Activated naive CD8-positive, alpha-beta T cell treated with anti-CD3 and anti-CD28 coated beads, Interleukin-2, amount 50 U/mL, for 24 hours (primary cell): ENCODE results near the gene RAP1B.
A peak's percentile ranks its signal among the peaks of the same experiment; 100 is the strongest.
"Not testable (repeated sequence)": the region's sequence is repeated elsewhere in the genome, so short reads cannot be mapped to it uniquely, and the experiment has no call there.

Experiments used
- ATAC-seq: fragments of 150-1000 bp; cut with Tn5 transposase; one replicate; pipeline ENCODE4 v1.10.0; 2021
- DNase-seq: peaks from one replicate; pipeline ENCODE4 v3.0.0; 2021
- H3K27ac Mint-ChIP-seq: one replicate; pipeline ENCODE4 v1.8.0; 2021; ENCODE audit warnings: mild to moderate bottlenecking, mixed read lengths
- H3K27me3 Mint-ChIP-seq: one replicate; pipeline ENCODE4 v1.8.0; 2021; ENCODE audit warnings: mixed read lengths
- H3K36me3 Mint-ChIP-seq: one replicate; pipeline ENCODE4 v1.8.0; 2021; ENCODE audit warnings: low read depth, mixed read lengths
- H3K4me1 Mint-ChIP-seq: one replicate; pipeline ENCODE4 v1.8.0; 2021; ENCODE audit warnings: mixed read lengths
- H3K4me3 Mint-ChIP-seq: one replicate; pipeline ENCODE4 v1.8.0; 2021; ENCODE audit warnings: mild to moderate bottlenecking, moderate library complexity, mixed read lengths
- H3K9me3 Mint-ChIP-seq: one replicate; pipeline ENCODE4 v1.8.0; 2021; ENCODE audit warnings: mixed read lengths

Gene RAP1B

GRCh38 chr12:68636268-68636667, 25.6 kb downstream of the RAP1B start:
- ATAC-seq, result no peak
- H3K36me3 Mint-ChIP-seq, result peaks cover 10% of the 10 kb centered on the region
- no peak overlapping the region for H3K4me3 Mint-ChIP-seq
- peak overlapping the region; percentile 27 for H3K27ac Mint-ChIP-seq
- peaks cover 97% of the 10 kb centered on the region for H3K4me1 Mint-ChIP-seq
- DNase-seq, result no peak
- no peaks in the 10 kb centered on the region for H3K27me3 Mint-ChIP-seq
- H3K9me3 Mint-ChIP-seq, result no peaks in the 10 kb centered on the region

GRCh38 chr12:68637439-68637838, 26.7 kb downstream of the RAP1B start:
- Mint-ChIP-seq H3K27ac (peak overlapping the region; percentile 1), H3K36me3 (peaks cover 17% of the 10 kb centered on the region), H3K4me1 (peaks cover 98% of the 10 kb centered on the region)
- H3K27me3 Mint-ChIP-seq, DNase-seq, H3K9me3 Mint-ChIP-seq, ATAC-seq, H3K4me3 Mint-ChIP-seq: not testable (repeated sequence)

- Mint-ChIP-seq H3K4me3 (no peak overlapping the region), H3K27me3 (no peaks in the 10 kb centered on the region), H3K9me3 (no peaks in the 10 kb centered on the region), H3K27ac (peak overlapping the region; percentile 1), H3K4me1 (peaks cover 98% of the 10 kb centered on the region), H3K36me3 (peaks cover 21% of the 10 kb centered on the region)
- DNase-seq, result no peak
- no peak for ATAC-seq
These were observed 27.5 kb downstream of the RAP1B start for GRCh38 chr12:68638171-68638570.

- Mint-ChIP-seq H3K27me3 (no peaks in the 10 kb centered on the region), H3K36me3 (peaks cover 20% of the 10 kb centered on the region), H3K4me1 (peaks cover 95% of the 10 kb centered on the region), H3K9me3 (no peaks in the 10 kb centered on the region), H3K27ac (peak overlapping the region; percentile 65), H3K4me3 (no peak overlapping the region)
- ATAC-seq (no peak), DNase-seq (no peak)
These were observed 28.2 kb downstream of the RAP1B start for GRCh38 chr12:68638721-68639395.

- H3K27ac Mint-ChIP-seq, result peak overlapping the region; percentile 65
- peaks cover 23% of the 10 kb centered on the region for H3K36me3 Mint-ChIP-seq
- ATAC-seq (no peak), DNase-seq (no peak)
- no peak overlapping the region for H3K4me3 Mint-ChIP-seq
- no peaks in the 10 kb centered on the region for H3K27me3 Mint-ChIP-seq
- no peaks in the 10 kb centered on the region for H3K9me3 Mint-ChIP-seq
- peaks cover 94% of the 10 kb centered on the region for H3K4me1 Mint-ChIP-seq
These were observed 28.7 kb downstream of the RAP1B start for GRCh38 chr12:68639396-68639767.

- peak overlapping the region; percentile 79 for H3K27ac Mint-ChIP-seq
- no peaks in the 10 kb centered on the region for H3K9me3 Mint-ChIP-seq
- H3K4me3 Mint-ChIP-seq, result peak overlapping the region; percentile 64
- ATAC-seq (peak; percentile 97), DNase-seq (peak; percentile 41)
- peaks cover 30% of the 10 kb centered on the region for H3K36me3 Mint-ChIP-seq
- peaks cover 92% of the 10 kb centered on the region for H3K4me1 Mint-ChIP-seq
- H3K27me3 Mint-ChIP-seq, result no peaks in the 10 kb centered on the region
These were observed 30.4 kb downstream of the RAP1B start for GRCh38 chr12:68641138-68641537.

GRCh38 chr12:68646484-68646883, 35.8 kb downstream of the RAP1B start:
- no peak for ATAC-seq
- H3K27me3 Mint-ChIP-seq, result no peaks in the 10 kb centered on the region
- H3K27ac Mint-ChIP-seq, result no peak overlapping the region
- H3K9me3 Mint-ChIP-seq, result no peaks in the 10 kb centered on the region
- DNase-seq, result no peak
- no peak overlapping the region for H3K4me3 Mint-ChIP-seq
- peaks cover 55% of the 10 kb centered on the region for H3K36me3 Mint-ChIP-seq
- peaks cover 69% of the 10 kb centered on the region for H3K4me1 Mint-ChIP-seq

GRCh38 chr12:68647507-68647906, 36.8 kb downstream of the RAP1B start:
- Mint-ChIP-seq H3K4me3 (no peak overlapping the region), H3K36me3 (peaks cover 50% of the 10 kb centered on the region), H3K9me3 (no peaks in the 10 kb centered on the region), H3K27me3 (no peaks in the 10 kb centered on the region), H3K4me1 (peaks cover 59% of the 10 kb centered on the region), H3K27ac (peak overlapping the region; percentile 72)
- ATAC-seq, result no peak
- no peak for DNase-seq

- Mint-ChIP-seq H3K36me3 (peaks cover 46% of the 10 kb centered on the region), H3K4me3 (no peak overlapping the region), H3K27me3 (no peaks in the 10 kb centered on the region), H3K27ac (peak overlapping the region; percentile 72), H3K4me1 (peaks cover 53% of the 10 kb centered on the region), H3K9me3 (no peaks in the 10 kb centered on the region)
- ATAC-seq, result no peak
- DNase-seq, result no peak
These were observed 37.5 kb downstream of the RAP1B start for GRCh38 chr12:68648179-68648578.

GRCh38 chr12:68665016-68665569, 54.4 kb downstream of the RAP1B start:
- Mint-ChIP-seq H3K9me3 (no peaks in the 10 kb centered on the region), H3K4me3 (no peak overlapping the region), H3K36me3 (peaks cover 12% of the 10 kb centered on the region), H3K4me1 (peaks cover 31% of the 10 kb centered on the region), H3K27me3 (no peaks in the 10 kb centered on the region), H3K27ac (no peak overlapping the region)
- DNase-seq, result no peak
- peak; percentile 20 for ATAC-seq

- no peak for DNase-seq
- H3K36me3 Mint-ChIP-seq, result peaks cover 7% of the 10 kb centered on the region
- H3K27me3 Mint-ChIP-seq, result no peaks in the 10 kb centered on the region
- no peaks in the 10 kb centered on the region for H3K9me3 Mint-ChIP-seq
- ATAC-seq, result no peak
- peak overlapping the region; percentile 63 for H3K27ac Mint-ChIP-seq
- peaks cover 41% of the 10 kb centered on the region for H3K4me1 Mint-ChIP-seq
- H3K4me3 Mint-ChIP-seq, result no peak overlapping the region
These were observed 56.6 kb downstream of the RAP1B start for GRCh38 chr12:68667291-68667690.

GRCh38 chr12:68667896-68668295, 57.2 kb downstream of the RAP1B start:
- peaks cover 43% of the 10 kb centered on the region for H3K4me1 Mint-ChIP-seq
- H3K36me3 Mint-ChIP-seq, result peaks cover 5% of the 10 kb centered on the region
- no peak overlapping the region for H3K4me3 Mint-ChIP-seq
- peak; percentile 27 for ATAC-seq
- DNase-seq, result no peak
- H3K27ac Mint-ChIP-seq, result peak overlapping the region; percentile 25
- H3K27me3 Mint-ChIP-seq, result no peaks in the 10 kb centered on the region
- no peaks in the 10 kb centered on the region for H3K9me3 Mint-ChIP-seq

GRCh38 chr12:68671179-68671578, 60.5 kb downstream of the RAP1B start:
- no peaks in the 10 kb centered on the region for H3K27me3 Mint-ChIP-seq
- H3K9me3 Mint-ChIP-seq, result no peaks in the 10 kb centered on the region
- H3K4me3 Mint-ChIP-seq, result no peak overlapping the region
- ATAC-seq (no peak), DNase-seq (no peak)
- H3K36me3 Mint-ChIP-seq, result no peaks in the 10 kb centered on the region
- peaks cover 65% of the 10 kb centered on the region for H3K4me1 Mint-ChIP-seq
- H3K27ac Mint-ChIP-seq, result no peak overlapping the region

- Mint-ChIP-seq H3K27ac (peak overlapping the region; percentile 76), H3K4me1 (peaks cover 46% of the 10 kb centered on the region), H3K4me3 (peak overlapping the region; percentile 52), H3K36me3 (no peaks in the 10 kb centered on the region), H3K9me3 (no peaks in the 10 kb centered on the region), H3K27me3 (no peaks in the 10 kb centered on the region)
- DNase-seq (no peak), ATAC-seq (peak; percentile 73)
These were observed 63.1 kb downstream of the RAP1B start for GRCh38 chr12:68673788-68674187.

- ATAC-seq (no peak), DNase-seq (no peak)
- no peaks in the 10 kb centered on the region for H3K36me3 Mint-ChIP-seq
- no peaks in the 10 kb centered on the region for H3K9me3 Mint-ChIP-seq
- peaks cover 47% of the 10 kb centered on the region for H3K4me1 Mint-ChIP-seq
- H3K27me3 Mint-ChIP-seq, result no peaks in the 10 kb centered on the region
- peak overlapping the region; percentile 76 for H3K27ac Mint-ChIP-seq
- no peak overlapping the region for H3K4me3 Mint-ChIP-seq
These were observed 63.7 kb downstream of the RAP1B start for GRCh38 chr12:68674376-68674775.
